KOPT-K1 (cell line): Measurements from ENCODE around the gene SESN1.

Experiments used
- H3K27ac ChIP-seq: fragments of 200-600 bp; sonication (generic); 2 replicates; pipeline ENCODE4 v1.5.1; 2016; ENCODE audit warnings: antibody characterized with exemption, mild to moderate bottlenecking, low read depth, low read length; ENCODE audit not compliant: poor library complexity, severe bottlenecking
- H3K36me3 ChIP-seq: fragments of 200-600 bp; sonication (generic); 2 replicates; pipeline ENCODE4 v1.5.1; 2017; ENCODE audit warnings: antibody characterized with exemption, mild to moderate bottlenecking, low read length, moderate library complexity; ENCODE audit not compliant: insufficient read depth
- H3K9me3 ChIP-seq: fragments of 200-600 bp; sonication (generic); 2 replicates; pipeline ENCODE4 v1.5.1; 2017; ENCODE audit warnings: antibody characterized with exemption, low read length, mild to moderate bottlenecking; ENCODE audit not compliant: insufficient read depth, poor library complexity, severe bottlenecking

The SESN1 gene

DNA sequence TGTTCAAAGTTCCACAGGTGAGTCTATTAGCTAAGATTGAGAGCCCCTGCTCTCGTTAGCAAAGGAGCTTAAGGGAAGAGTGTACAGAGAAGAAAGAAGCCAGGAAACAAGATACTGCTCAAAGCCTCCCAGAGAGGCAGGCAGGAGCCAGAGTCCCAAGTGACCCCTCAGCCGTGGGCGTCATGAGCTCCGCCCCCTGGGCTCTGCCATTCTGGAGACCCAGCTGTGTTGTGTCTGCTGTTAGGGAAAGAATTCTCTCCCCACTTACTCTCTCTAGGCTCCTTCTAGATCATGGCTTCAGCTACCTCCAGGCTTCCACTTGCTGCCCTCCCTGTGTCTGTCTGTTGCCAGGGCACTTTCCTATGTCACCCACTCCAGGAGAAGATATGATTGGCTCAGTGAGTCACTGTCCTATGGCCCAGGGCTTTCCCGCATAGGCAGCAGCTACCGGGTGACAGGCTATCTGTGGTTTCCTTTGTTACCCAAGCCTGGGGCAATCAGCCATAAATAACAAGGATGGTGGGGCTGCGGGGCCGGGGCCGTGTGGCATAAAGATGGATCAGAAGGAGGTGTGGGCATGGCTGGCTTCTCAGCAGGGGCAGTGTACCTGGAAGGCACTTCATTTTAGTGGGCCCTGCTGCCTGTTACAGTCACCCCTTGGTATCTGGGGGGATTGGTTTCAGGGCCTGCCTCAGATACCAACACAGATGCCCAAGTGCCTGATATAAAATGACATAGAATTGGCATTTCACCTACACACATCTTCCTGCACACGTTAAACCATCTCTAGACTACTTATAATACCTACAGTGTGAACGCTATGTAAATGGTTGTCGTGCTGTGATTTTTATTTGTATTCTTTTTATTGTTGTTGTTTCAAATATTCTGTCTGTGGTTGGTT lies 127.5 kb downstream of the SESN1 start:
- no peaks in the 10 kb centered on the region for H3K36me3 ChIP-seq
- no peak overlapping the region for H3K27ac ChIP-seq
- no peaks in the 10 kb centered on the region for H3K9me3 ChIP-seq

DNA sequence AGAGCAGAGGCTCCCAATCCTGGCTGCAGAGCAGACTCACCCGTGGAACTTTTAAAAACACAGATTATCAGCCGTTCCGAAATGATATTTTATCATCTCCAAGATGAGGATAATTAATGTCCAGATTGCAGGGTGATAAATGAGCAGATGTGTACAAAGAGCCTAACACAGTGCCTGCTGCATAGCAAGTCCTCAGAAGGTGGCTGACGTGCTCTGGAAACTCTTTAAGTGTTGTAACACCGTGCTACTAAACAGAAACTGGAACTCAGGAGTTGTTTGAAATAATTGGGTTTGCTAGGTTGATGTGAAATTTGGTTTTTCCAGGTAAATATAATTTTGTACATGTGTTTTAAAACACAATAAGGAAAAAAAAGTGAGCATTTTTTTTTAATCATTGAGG lies 128.4 kb downstream of the SESN1 start:
- Histone ChIP-seq H3K36me3 (no peaks in the 10 kb centered on the region), H3K27ac (no peak overlapping the region), H3K9me3 (no peaks in the 10 kb centered on the region)

DNA sequence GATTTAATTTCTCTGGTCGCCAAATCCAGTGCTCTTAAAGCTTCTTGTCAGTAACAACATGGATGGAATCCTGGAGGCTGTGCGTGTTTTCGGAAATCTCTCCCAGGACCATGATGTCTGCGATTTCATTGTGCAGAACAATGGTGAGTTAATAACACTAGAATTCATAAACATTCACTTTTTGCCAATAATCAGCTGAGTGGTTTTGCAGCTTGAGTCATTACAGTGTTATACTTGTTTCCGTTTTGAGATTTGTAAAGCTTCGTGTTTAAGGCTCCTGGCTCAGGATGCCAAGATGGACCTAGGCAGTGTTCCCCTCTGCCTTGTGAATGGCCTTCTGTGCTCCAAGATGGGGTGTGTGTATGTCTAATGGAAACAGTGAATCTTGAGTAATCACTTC lies 132.7 kb downstream of the SESN1 start:
- H3K36me3 ChIP-seq, result no peaks in the 10 kb centered on the region
- no peaks in the 10 kb centered on the region for H3K9me3 ChIP-seq
- no peak overlapping the region for H3K27ac ChIP-seq

DNA sequence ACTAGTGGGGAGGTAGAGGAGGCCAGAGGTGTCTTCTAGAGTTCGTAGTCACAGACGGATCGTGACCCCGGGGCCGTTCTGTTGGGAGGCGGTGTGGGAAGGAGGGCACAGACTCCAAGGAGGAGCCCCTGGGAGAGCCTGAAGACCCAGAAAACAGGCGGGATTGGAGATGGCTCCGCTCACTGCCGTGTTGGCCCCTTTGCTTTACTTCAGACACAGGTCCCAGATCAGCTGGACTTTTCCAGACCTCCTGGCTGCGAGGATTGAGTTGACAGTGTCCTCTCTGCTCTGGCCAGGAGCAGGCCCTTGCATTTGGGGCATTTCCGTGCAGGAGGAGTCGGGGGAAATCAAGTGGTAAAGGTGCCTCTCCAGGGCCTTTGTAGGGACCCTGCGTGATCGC lies 133.6 kb downstream of the SESN1 start:
- H3K9me3 ChIP-seq, result no peaks in the 10 kb centered on the region
- no peak overlapping the region for H3K27ac ChIP-seq
- H3K36me3 ChIP-seq, result no peaks in the 10 kb centered on the region

DNA sequence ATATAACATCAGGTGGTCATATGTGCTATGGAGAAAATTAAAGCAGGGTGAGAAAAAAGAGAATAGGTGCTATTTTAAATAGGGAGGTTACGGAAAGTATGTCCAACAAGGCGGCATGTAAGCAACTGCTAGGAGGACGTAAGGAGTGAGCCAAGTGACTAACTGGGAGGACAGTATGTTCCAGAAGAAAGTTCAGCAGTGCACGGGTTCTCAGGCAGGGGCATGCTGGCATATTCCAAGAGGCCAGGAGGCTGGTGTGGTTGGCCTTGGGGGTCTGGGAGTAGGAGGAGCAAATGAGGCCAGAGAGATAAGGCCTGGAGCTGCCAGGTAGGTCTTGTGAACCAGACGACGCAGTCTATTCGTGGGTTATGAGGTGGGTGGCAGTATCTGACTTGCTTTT lies 134.0 kb downstream of the SESN1 start:
- Histone ChIP-seq H3K27ac (no peak overlapping the region), H3K9me3 (no peaks in the 10 kb centered on the region), H3K36me3 (no peaks in the 10 kb centered on the region)

DNA sequence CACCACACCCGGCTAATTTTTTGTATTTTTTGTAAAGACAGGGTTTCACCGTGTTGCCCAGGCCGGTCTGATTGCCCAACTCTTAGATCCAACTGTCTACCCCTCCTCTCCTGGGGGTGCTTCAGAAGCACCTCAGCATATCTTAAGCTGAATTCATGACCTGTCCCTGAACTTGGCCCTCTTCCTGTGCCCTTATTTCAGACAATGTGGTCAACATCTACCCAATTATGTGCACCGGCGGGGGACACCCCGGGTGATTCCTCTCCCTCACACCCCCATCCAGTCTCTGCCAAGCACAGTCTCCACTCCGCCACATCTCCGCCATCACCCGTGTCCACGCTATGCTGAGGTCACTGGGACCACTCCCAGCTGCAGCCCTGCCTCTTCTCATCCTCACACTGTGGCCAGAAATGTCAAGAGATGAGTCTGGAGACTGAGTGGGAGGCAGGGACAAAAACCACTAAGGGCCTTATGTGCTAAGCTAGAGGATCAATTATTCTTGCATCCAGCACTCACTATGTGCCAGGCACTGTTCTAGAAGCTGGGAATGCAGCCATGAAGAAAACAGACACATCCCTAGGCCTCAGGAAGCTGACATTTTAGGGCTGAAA lies 134.6 kb downstream of the SESN1 start:
- Histone ChIP-seq H3K9me3 (no peaks in the 10 kb centered on the region), H3K27ac (no peak overlapping the region), H3K36me3 (no peaks in the 10 kb centered on the region)

DNA sequence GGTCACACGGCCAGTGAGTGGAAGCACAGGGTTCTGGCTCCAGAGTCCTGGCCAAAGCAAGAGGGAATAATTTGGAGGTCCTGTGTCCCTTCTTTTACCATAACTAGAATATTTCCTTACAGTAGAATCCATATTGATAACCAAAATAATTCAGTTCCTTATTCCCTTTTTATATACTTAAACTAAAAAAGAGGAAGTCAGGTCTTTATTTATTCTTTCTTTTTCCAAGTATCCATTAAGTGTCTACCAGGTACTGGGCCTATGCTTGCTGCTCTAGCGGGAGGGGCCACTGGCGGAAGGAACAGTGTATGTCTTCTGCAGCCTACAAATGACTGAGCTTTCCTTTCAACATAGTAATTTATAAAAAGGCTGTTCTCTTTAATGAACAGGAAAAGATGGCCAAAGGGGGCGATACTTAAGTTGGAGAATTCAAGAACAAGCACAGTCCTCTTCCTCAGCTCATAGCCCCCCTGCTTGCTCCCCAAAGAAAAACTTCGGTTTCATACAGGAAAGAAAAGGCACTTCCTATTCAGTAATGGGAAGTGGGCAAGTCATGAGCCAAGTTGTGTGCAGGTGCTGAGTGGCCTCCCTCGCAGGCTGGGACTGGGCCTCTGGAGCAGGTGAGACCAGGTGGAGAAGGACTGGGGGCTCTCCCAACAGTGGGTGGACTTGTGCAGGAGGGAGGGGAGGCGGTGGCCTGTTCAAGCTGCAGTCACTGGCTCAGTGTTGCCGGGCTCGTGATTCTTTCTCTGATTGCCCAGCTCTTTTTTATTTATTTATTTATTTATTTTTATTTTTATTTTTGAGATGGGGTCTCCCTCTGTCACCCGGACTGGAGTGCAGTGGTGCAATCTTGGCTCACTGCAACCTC lies 135.5 kb downstream of the SESN1 start:
- Histone ChIP-seq H3K36me3 (no peaks in the 10 kb centered on the region), H3K27ac (no peak overlapping the region), H3K9me3 (no peaks in the 10 kb centered on the region)

DNA sequence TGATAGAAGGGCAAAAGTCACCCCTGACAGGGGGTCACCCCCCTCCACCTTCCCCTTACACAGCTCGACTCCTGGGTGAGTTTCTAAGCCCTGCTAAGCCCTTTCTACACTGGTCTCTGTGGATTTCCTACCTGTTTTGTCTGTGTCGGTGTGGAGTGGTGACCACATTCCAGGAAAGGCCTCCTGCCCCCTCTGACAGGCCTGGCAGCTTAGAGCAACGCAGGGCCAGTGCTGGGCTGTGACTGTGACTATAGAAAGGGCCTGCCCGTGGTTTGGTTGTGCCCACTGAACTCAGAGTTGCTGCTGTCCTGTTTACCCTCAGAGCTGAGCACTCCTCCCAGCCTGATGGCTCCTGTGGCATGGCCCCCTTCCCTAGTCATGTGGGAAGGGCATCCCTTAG lies 137.4 kb downstream of the SESN1 start:
- H3K27ac ChIP-seq, result no peak overlapping the region
- no peaks in the 10 kb centered on the region for H3K9me3 ChIP-seq
- H3K36me3 ChIP-seq, result no peaks in the 10 kb centered on the region

DNA sequence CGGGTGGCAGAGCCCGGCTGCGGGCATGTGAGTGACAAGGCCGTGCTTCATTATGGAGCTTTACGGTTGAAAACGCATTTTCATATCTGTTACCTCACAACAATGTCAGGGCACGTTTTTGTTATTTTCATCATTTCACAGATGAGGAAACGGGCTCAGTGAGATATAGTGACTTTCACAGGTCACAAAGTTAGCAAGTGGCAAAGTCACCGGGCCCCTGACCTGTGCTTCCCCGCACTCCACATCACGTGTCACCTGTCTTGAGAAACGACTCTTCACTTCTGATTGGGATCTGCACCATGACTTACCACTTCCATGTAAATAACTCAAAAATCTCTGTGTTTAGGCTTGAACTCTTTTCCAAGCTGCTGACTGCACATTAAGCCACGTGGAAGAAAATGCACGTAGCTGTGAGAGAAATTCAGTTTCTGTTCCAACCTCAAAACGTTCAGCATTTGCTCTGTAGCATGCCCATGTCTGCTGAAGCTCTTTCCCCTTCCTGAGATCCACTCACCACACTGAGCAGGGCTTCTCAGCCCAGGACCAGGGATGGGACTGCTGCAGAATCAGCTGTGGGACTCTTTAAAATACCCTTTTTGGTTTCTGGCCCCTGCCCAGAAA lies 139.2 kb downstream of the SESN1 start:
- H3K27ac ChIP-seq, result no peak overlapping the region
- no peaks in the 10 kb centered on the region for H3K9me3 ChIP-seq
- no peaks in the 10 kb centered on the region for H3K36me3 ChIP-seq

DNA sequence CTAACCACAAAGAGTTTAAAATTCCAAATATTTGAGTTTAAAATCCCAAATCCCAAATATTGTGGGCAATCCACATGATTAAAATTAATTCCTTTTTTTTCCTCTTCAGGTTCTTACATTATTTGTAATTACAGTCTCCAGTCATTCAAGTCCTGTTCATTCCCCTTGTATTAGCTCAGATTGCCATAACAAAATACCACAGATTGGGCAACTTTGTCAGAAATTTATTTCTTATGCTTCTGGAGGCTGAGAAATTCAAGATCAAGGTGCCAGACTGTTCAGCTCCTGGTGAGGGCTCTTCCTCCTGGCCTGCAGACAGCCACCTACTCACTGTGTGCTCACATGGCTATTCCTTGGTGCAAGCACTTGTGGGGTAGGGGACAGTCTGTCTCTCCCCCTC lies 141.0 kb downstream of the SESN1 start:
- H3K27ac ChIP-seq, result no peak overlapping the region
- no peaks in the 10 kb centered on the region for H3K36me3 ChIP-seq
- H3K9me3 ChIP-seq, result no peaks in the 10 kb centered on the region

DNA sequence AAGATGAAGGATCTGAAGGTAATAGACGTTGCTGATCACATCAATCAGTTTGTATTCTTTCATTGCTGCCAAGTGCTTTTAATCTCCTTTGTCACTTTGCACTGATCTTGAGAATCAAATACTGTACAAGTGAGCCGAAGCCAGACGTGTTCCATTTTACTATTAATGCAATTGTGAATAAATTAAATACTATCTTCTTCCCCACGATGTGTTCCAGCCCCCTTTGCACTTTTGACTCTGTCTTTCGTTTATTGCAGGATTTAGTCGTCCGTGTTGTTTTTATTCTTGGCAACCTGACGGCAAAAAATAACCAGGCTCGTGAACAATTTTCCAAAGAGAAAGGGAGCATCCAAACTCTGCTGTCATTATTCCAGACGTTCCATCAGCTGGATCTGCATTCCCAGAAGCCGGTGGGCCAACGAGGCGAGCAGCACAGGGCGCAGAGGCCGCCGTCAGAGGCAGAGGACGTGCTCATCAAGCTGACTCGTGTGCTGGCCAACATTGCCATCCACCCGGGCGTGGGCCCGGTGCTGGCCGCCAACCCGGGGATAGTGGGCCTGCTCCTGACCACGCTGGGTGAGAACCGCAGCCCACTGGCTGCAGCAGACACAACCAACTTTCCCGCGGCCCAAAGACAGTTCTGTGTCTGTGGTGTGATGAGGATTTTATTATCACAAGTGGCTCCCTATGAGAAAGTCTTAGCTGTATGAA lies 141.7 kb downstream of the SESN1 start:
- H3K9me3 ChIP-seq, result no peaks in the 10 kb centered on the region
- no peak overlapping the region for H3K27ac ChIP-seq
- no peaks in the 10 kb centered on the region for H3K36me3 ChIP-seq

DNA sequence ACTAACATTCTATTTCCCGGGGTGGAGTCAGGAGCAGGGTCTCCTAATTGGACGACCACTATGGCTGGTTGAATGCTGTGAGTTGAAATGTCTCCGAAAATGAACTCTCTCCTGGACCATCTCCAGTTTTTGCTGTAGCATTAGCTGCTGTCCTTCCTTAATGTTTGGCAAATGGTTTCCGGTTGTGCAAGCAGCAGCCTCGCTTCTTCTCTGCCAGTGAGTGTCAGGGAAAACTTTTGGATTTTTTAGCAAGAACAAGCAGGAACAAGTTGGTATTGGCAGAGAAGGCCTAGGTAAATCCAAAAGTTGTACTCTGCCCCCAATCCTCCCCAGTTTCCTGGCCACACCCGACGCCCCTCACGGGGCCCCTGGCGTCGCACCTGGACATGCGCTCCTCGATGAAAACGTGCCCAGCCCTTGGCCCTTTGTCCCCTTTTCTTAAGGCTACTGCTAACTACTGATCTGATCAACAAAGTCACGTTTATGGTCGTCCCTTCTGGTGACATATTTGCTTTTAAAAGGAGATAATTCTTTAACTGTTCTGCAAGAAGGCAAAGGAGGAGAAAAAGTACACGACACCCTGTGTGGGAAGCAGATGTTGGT lies 143.2 kb downstream of the SESN1 start:
- Histone ChIP-seq H3K27ac (no peak overlapping the region), H3K9me3 (no peaks in the 10 kb centered on the region), H3K36me3 (no peaks in the 10 kb centered on the region)

DNA sequence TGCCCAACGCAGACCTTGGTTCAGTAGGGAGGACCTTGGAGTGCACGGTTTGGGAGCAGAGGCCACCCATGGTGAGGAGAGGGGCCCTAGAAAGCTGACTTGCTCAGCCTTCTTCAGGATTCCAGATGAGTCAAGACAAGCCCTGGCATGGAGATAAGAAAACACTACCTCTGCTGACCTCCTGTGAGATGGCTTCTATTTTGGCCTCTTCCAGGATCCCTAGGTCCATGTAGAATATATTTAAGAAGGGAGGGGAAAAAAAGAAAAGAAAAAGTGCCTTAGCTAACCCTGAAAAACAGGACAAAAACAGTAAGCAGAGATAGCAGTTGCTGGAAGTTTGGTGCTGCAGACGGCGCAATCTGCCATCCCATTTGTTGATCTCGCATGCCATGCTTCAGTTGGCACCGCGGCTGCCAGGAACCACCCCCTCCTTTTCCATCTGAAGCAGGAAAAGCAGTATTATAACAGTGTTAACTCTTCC lies 146.4 kb downstream of the SESN1 start:
- H3K27ac ChIP-seq, result no peak overlapping the region
- H3K36me3 ChIP-seq, result no peaks in the 10 kb centered on the region
- H3K9me3 ChIP-seq, result no peaks in the 10 kb centered on the region
